BJ (cell line): Measurements from ENCODE around the gene ZFYVE28. TPM values are rescaled to one million over a fixed set of nuclear protein-coding genes. Genes with fewer than 3 reads are reported as not detected.

Experiments
- CTCF ChIA-PET: fragments of 350-600 bp; formaldehyde crosslinking; extraction: SDS; loops from one replicate; lab custom pipeline; 2021; ENCODE audit warnings: antibody characterized with exemption, inconsistent platforms; lab: Yijun Ruan, JAX
- POLR2A ChIA-PET: fragments of 300-600 bp; sonication (Branson Sonifier 250); formaldehyde crosslinking; extraction: SDS; loops from one replicate; lab custom pipeline; 2021; ENCODE audit warnings: antibody characterized with exemption; lab: Charles Lee
- DNase-seq: peaks from one replicate; pipeline ENCODE4 v3.0.0-alpha.2; 2011; ENCODE audit warnings: low read depth
- H3K27me3 ChIP-seq: 2 replicates; pipeline ENCODE4 v1.6.0; 2011; ENCODE audit warnings: low read length; ENCODE audit not compliant: control insufficient read depth, insufficient read depth
- H3K36me3 ChIP-seq: 2 replicates; pipeline ENCODE4 v1.5.1; 2011; ENCODE audit warnings: low read length; ENCODE audit not compliant: control insufficient read depth, insufficient read depth
- H3K4me3 ChIP-seq: 2 replicates; pipeline ENCODE4 v1.5.1; 2011; ENCODE audit warnings: low read depth, mild to moderate bottlenecking, control low read depth, low read length
- CTCF ChIP-seq: IDR thresholded peaks from 2 replicates; pipeline ENCODE4 v1.5.1; 2011; ENCODE audit warnings: low read depth, mild to moderate bottlenecking, control low read depth, inconsistent platforms, low read length, moderate library complexity; ENCODE audit not compliant: insufficient read depth
- polyA plus RNA-seq: library from polyadenylated mRNA; depleted of rRNA; stranded (reverse); fragments of >200 nt; gene quantifications from 2 replicates; pipeline ENCODE4 v1.2.3, GENCODE V29; 2011

Gene ZFYVE28
- polyA plus RNA-seq, 1 experiment, result 4.4 TPM

DNA sequence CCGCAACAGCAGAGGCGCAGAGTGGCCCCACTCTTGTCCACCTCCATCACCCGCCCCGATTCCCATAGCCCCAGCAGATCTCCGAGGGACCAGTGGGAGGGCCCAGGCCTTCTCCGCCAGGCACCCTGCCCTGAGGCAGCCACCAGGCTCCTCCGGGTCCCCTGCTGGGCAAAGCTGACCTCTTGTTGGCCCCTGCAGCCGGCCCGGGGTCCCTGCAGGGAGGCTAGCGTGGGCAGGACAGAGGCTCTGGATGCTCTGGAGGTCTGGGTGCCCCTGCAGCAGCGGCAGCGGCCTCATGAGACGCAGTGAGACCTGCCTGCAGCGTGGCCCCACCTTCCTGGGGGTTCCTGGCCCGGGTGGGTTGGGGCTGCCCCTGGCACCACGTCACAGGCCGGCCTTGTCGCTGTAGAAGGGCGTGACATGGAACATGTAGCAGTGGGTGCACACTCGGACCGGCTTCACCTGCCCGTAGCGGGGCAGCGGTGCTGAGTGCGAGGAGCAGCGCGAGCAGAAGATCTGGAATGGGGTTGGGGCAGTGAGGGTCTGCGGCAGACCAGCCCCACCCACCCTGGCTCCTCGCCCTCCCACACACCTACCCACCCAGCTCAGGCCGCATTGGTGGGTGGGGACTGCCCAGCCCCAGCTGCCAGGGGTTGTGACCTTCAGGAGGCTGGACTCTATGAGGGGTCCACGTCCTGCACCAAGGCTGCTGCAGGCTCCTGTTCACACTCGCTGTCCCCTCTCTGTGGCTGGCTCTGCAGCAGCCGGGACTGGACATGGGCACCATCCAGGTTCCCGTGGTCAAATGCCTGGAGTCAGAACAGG, 147.9 kb downstream of the ZFYVE28 start:
- ChIA-PET POLR2A (no interaction called here), CTCF (no interaction called here)
- no peaks in the 10 kb centered on the region for H3K36me3 ChIP-seq
- no peak for DNase-seq
- no peaks in the 10 kb centered on the region for H3K27me3 ChIP-seq
- TF ChIP-seq CTCF, result no peak
- H3K4me3 ChIP-seq, result no peak overlapping the region

- no peak overlapping the region for H3K4me3 ChIP-seq
- CTCF ChIA-PET, result no interaction called here
- DNase-seq, result no peak
- POLR2A ChIA-PET, result no interaction called here
- H3K27me3 ChIP-seq, result no peaks in the 10 kb centered on the region
- no peak for TF ChIP-seq CTCF
- H3K36me3 ChIP-seq, result no peaks in the 10 kb centered on the region
These were observed 148.8 kb downstream of the ZFYVE28 start for GRCh38 chr4:2269618-2270163.

DNA sequence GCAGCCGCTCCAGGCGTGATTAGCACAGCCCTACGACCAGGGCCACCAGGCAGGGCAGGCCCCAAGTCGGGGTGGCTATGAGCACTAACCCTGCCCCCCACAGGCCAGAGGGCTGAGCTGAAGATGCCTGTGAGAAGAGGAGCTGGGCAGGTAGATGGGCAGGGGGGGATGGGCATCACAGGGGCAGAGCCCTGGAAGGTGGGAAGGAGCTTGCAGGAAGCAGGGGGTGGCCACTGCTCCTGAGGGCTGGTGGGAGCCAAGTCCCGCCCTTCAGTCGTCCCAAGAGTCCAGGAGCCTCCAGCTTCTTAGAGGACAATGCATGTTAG, 149.3 kb downstream of the ZFYVE28 start:
- H3K4me3 ChIP-seq, result no peak overlapping the region
- no peak for TF ChIP-seq CTCF
- POLR2A ChIA-PET, result no interaction called here
- H3K27me3 ChIP-seq, result no peaks in the 10 kb centered on the region
- CTCF ChIA-PET, result no interaction called here
- H3K36me3 ChIP-seq, result no peaks in the 10 kb centered on the region
- DNase-seq, result no peak

- CTCF ChIA-PET, result no interaction called here
- H3K4me3 ChIP-seq, result no peak overlapping the region
- POLR2A ChIA-PET, result no interaction called here
- H3K27me3 ChIP-seq, result no peaks in the 10 kb centered on the region
- TF ChIP-seq CTCF, result no peak
- no peaks in the 10 kb centered on the region for H3K36me3 ChIP-seq
- no peak for DNase-seq
These were observed 149.9 kb downstream of the ZFYVE28 start for GRCh38 chr4:2268357-2269205.

DNA sequence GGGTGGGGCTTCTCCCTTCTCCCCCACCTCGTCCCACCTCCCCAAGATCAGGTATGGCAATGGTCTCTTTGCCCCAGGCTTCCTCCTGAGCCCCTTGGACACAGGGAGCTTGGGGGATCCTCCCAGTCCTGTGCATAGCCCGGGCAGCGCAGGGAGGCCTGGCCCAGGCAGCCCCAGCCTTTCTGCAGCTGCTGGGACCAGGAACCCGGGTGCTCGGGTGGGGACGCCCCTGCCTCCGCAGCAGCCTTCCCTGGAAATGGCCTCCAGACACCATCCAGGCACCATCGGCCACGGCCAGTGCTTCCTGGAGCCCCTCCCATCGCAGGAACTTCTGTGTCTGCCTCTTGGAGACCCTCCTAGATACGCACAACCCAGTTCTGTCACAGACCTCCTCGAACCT, 150.6 kb downstream of the ZFYVE28 start:
- no peaks in the 10 kb centered on the region for H3K27me3 ChIP-seq
- TF ChIP-seq CTCF, result no peak
- no peaks in the 10 kb centered on the region for H3K36me3 ChIP-seq
- H3K4me3 ChIP-seq, result no peak overlapping the region
- no peak for DNase-seq
- POLR2A ChIA-PET, result no interaction called here
- CTCF ChIA-PET, result no interaction called here
